T1000 (cell line): ENCODE data around the gene SLC35F1.

Experiments
- DNase-seq: peaks from one replicate; lab custom pipeline; 2025; ENCODE audit warnings: mixed read lengths; lab: John Stamatoyannopoulos, UW

The SLC35F1 gene

DNA sequence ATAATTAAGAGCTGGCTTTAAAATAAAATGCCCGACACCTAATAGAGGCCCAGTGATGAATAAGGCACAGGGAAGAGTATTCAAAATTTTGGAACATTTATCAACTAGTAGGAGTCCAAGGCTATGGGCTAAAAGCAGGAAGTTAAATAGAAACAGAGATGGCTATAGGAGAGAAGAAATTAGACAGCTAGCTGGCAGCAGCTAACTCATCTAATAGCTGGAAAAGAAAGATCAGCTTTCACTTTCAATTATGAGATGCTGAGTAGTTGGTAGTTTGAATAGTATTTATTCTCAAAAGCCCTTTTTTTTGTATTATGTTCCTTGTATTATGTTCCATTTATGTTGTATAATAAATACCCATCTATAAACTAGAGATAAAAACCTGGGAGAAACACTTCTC lies 215.7 kb downstream of the SLC35F1 start:
- DNase-seq, result no peak

- DNase-seq, result no peak
Observed at GRCh38 chr6:118123503-118124037, 216.5 kb downstream of the SLC35F1 start.

DNA sequence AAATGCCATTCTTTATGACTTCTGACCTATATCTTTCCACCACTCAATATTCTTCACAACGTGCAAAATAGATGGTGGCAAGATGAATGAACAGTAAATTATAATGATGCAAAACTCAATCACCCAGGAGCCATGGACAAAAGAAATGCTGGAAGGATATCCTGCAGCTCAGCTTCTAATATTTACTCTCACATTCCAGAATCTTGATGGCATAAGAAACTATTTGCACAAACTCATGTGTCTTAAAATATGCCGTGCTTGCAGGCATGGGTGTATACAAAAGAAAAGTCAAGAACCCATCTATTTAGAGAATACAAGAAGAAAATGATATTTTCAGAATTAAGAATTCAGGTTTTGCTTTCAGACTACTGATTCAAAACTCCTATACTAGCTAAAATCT lies 217.8 kb downstream of the SLC35F1 start:
- DNase-seq, result no peak

GRCh38 chr6:118128755-118129154 lies 221.7 kb downstream of the SLC35F1 start:
- DNase-seq, result no peak

DNA sequence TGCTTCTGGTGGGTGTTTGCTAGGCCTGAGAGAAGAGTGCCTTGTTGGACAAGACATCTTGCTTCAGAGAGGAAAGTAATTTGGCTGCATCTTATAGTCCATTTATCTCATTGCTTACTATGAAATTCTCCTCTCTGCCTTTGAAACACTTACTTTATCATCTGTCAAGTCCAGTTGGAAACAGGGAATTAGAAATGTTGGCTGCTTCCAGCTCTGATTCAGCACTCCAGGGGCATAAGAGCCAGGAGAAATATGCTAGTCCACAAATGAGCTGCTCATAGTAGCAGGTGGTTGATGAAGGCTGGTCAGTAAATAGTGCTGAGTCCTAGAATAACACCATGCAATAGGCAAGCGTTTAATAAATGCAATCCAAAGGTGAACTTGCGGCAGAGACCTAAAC lies 227.1 kb downstream of the SLC35F1 start:
- no peak for DNase-seq

DNA sequence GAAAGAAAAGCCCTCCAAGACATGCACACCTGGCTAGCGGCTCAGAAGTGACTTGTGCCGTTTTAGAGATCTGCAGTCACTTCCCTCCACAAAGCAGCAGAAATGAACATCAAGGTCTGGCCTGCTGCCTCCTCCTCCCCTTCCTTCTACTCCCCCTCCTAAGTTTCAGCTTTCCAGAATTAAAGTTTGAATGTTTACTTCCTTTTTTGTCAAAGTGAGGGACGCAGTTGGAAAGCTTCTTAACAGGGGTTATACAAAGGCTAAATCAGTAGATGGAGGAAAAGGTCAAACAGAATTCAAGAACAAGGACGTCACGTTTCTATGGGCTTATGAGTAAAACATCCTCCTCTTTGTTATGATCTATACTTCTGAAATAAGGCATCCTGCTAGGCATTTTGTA lies 227.7 kb downstream of the SLC35F1 start:
- no peak for DNase-seq

GRCh38 chr6:118135371-118135770 lies 228.3 kb downstream of the SLC35F1 start:
- DNase-seq, result no peak

- DNase-seq, result no peak
Observed at GRCh38 chr6:118141211-118141610, 234.1 kb downstream of the SLC35F1 start.

DNA sequence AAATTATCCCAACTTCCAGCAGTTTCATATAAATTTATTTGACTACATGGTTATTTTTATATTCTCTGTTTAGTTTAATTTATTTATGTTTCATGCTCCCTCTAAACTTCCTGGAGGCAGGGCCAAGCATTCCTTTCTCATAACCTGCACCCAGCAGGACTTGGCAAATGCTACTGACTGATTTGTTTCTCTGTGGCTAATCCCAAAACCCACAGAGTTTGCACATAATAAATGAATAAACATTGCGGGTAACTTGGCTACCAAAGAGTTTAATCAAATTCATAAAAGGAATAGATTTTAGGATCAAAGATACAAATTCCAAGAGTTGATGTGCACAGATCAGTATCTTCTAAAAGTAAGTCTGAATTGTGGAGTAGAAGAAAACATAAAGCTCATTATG lies 239.5 kb downstream of the SLC35F1 start:
- no peak for DNase-seq

GRCh38 chr6:118147511-118147910 lies 240.4 kb downstream of the SLC35F1 start:
- no peak for DNase-seq

DNA sequence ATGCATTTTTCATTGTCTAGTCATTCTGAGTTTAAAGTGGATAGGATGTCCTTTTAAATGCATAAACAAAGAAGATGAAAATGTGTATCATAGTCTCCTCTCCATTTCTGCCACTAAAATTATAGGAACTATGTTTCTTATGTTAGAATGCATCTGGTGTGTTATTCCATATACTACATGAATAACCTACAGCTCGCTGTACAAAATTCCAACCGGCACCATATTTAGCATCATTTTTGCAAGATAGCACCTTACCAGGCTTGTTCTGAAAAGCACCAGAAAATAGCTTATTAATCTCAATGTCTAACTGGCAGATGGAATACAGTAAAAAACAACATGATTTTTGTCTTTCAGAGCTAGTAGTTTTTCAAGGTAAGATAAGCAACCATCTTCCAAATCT lies 241.5 kb downstream of the SLC35F1 start:
- DNase-seq, result no peak

DNA sequence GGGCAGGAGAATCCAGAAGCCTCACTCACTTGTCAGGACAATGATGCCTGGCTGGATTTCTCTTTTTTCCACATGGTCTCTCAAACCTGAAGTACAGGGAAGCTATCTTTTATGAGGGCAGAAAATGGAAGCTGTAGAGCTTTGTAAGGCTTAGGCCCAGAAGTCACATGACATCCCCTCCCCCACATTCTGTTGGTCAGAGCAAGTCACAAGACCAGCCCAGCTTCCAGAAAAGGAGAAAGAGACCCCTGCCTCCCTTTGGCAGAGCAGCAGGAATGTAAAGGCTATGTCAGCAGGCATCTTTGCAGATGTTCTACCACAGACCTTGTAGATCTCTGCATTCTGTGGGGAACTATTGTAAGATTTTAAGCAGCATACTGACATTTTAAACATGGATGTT lies 245.5 kb downstream of the SLC35F1 start:
- DNase-seq, result no peak

DNA sequence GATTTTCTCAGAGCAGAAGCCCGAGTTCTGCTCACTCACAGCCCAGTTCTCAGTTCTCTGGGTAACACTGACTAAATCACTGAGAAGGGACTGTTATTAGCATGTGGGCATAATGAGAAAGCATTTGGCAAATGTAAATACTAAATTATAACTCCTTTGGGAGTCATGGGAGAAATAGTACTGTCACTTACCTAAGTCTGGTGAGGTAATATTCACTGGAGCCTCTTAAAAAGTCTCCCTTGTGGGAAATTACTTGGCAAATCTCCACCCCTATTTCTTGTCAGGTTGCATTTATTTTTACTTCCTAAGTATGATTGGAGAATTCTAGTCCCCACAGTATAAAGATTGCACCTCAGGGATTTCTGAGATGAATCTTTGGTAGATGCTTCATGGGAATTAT lies 254.3 kb downstream of the SLC35F1 start:
- no peak for DNase-seq

DNA sequence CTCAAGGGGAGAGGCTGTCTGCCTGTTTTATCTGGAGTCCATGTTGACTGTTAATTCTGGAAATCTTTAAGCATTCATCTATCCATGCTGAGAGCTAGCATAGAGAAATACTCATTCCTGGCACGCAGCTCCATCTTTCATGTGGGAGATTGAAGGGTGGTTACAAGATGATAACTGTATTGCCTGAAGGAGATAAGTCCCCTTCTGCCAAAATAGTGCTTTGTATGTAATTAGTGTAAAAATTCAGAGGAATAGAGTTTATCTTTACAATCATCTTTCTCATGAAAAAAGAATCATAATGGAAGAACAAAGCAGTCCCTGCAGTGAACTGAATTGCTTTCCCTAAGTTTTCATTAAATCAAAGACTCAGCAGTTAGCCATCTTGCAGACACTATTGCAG lies 256.5 kb downstream of the SLC35F1 start:
- DNase-seq, result no peak

GRCh38 chr6:118165500-118165899 lies 258.4 kb downstream of the SLC35F1 start:
- no peak for DNase-seq

- DNase-seq, result no peak
Observed at GRCh38 chr6:118168421-118168820, 261.4 kb downstream of the SLC35F1 start.

- no peak for DNase-seq
Observed at GRCh38 chr6:118171852-118172251, 264.8 kb downstream of the SLC35F1 start.

- DNase-seq, result no peak
Observed at GRCh38 chr6:118174071-118174470, 267.0 kb downstream of the SLC35F1 start.

GRCh38 chr6:118177720-118178119 lies 270.7 kb downstream of the SLC35F1 start:
- DNase-seq, result no peak

DNA sequence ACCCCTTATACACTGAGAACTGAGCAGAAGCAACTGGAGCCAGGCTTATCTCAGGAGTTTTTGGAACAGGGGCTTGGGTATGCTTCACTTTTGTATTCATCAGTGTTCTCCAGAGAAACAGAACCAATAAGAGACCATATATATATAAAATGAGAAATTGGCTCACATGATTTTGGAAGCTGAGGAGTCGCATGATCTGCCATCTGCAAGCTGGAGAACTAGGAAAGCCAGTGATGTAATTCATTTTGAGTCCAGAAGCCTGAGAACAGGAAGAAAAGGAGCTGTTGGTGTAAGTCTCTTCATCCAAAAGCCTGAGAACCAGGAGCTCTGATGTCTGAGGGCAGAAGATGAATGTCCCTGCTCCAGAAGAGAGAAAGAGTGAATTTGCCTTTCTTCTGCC lies 272.0 kb downstream of the SLC35F1 start:
- no peak for DNase-seq

- no peak for DNase-seq
Observed at GRCh38 chr6:118186672-118187567, 279.9 kb downstream of the SLC35F1 start.

- no peak for DNase-seq
Observed at GRCh38 chr6:118187568-118188164, 280.6 kb downstream of the SLC35F1 start.

- DNase-seq, result no peak
Observed at GRCh38 chr6:118188561-118188960, 281.5 kb downstream of the SLC35F1 start.
